HG02642 (cell line): Measurements from ENCODE around the gene CDK5.
"Not testable (repeated sequence)": the region's sequence is repeated elsewhere in the genome, so short reads cannot be mapped to it uniquely, and the experiment has no call there.

Experiments
- ATAC-seq: cut with Tn5 transposase; IDR thresholded peaks from one replicate; pipeline ENCODE4 v1.9.1; 2021; ENCODE audit warnings: mild to moderate bottlenecking; ENCODE audit not compliant: unreplicated experiment, poor library complexity

CDK5 gene

GRCh38 chr7:151018421-151019129, 39.1 kb downstream of the CDK5 start:
- no peak for ATAC-seq

GRCh38 chr7:151017953-151018420, 39.7 kb downstream of the CDK5 start:
- peak; percentile 60 for ATAC-seq

- no peak for ATAC-seq
These were observed 40.2 kb downstream of the CDK5 start for GRCh38 chr7:151017370-151017952.

GRCh38 chr7:151016942-151017341, 40.8 kb downstream of the CDK5 start:
- ATAC-seq: no peak

GRCh38 chr7:151016505-151016904, 41.2 kb downstream of the CDK5 start:
- no peak for ATAC-seq

GRCh38 chr7:151015967-151016366, 41.7 kb downstream of the CDK5 start:
- ATAC-seq: no peak

- no peak for ATAC-seq
These were observed 42.7 kb downstream of the CDK5 start for GRCh38 chr7:151014950-151015349.

- ATAC-seq: peak; percentile 51
These were observed 43.8 kb downstream of the CDK5 start for GRCh38 chr7:151013733-151014497.

GRCh38 chr7:151013356-151013732, 44.4 kb downstream of the CDK5 start:
- ATAC-seq: no peak

GRCh38 chr7:151012911-151013347, 44.8 kb downstream of the CDK5 start:
- no peak for ATAC-seq

GRCh38 chr7:151012031-151012692, 45.5 kb downstream of the CDK5 start:
- ATAC-seq: no peak

- not testable (repeated sequence) for ATAC-seq
These were observed 46.1 kb downstream of the CDK5 start for GRCh38 chr7:151011616-151012015.

GRCh38 chr7:151011097-151011409, 46.6 kb downstream of the CDK5 start:
- no peak for ATAC-seq

- no peak for ATAC-seq
These were observed 47.2 kb downstream of the CDK5 start for GRCh38 chr7:151010307-151011096.

GRCh38 chr7:151010037-151010306, 47.7 kb downstream of the CDK5 start:
- ATAC-seq: no peak

GRCh38 chr7:151009327-151010036, 48.2 kb downstream of the CDK5 start:
- ATAC-seq: no peak

- peak; percentile 83 for ATAC-seq
These were observed 49.0 kb downstream of the CDK5 start for GRCh38 chr7:151008511-151009323.

GRCh38 chr7:151008143-151008510, 49.6 kb downstream of the CDK5 start:
- ATAC-seq: no peak

- no peak for ATAC-seq
These were observed 50.2 kb downstream of the CDK5 start for GRCh38 chr7:151007469-151007898.
